B cell (primary cell): Measurements from ENCODE around the gene PSMD6. TPM values are rescaled to one million over a fixed set of nuclear protein-coding genes. Genes with fewer than 3 reads are reported as not detected.

Experiments used
- ATAC-seq: fragments of 200-7000 bp; cut with Tn5 transposase; one replicate; pipeline ENCODE4 v1.10.0; 2021; ENCODE audit warnings: low read depth, mild to moderate bottlenecking, moderate number of reproducible peaks, moderate library complexity
- CTCF ChIA-PET: fragments of 350-600 bp; sonication (Branson Sonifier 250); formaldehyde crosslinking; loops from one replicate; lab custom pipeline; 2021; ENCODE audit warnings: antibody characterized with exemption, inconsistent platforms; lab: Charles Lee
- POLR2A ChIA-PET: fragments of 350-600 bp; sonication (Branson Sonifier 250); formaldehyde crosslinking; loops from one replicate; lab custom pipeline; 2021; ENCODE audit warnings: antibody characterized with exemption; lab: Charles Lee
- DNase-seq: peaks from one replicate; pipeline ENCODE4 v3.0.0; 2013
- H2AFZ ChIP-seq: 2 replicates; pipeline ENCODE4 v1.6.1; 2012; ENCODE audit warnings: mild to moderate bottlenecking, low read depth, low read length; ENCODE audit not compliant: insufficient read depth, poor library complexity, severe bottlenecking
- H3K27ac ChIP-seq, 2 donors: 1 replicate in 1 of 2; 2 replicates in 1 of 2; pipeline ENCODE4 v1.5.1; 2012 to 2013; ENCODE audit warnings: low read length in 2 of 2, mild to moderate bottlenecking in 2 of 2, moderate library complexity in 1 of 2
- H3K27me3 ChIP-seq, 4 experiments: fragments of 200-600 bp in 1 of 4; sonication (generic) in 1 of 4; replicated peaks in 1 of 4; 1 replicate in 2 of 4; 2 replicates in 2 of 4; pipeline versions ENCODE4 v1.6.1 to v1.7.0; 2013 to 2016; ENCODE audit warnings: low read length in 3 of 4, mild to moderate bottlenecking in 2 of 4, mixed read lengths in 1 of 4, moderate library complexity in 1 of 4; ENCODE audit not compliant: insufficient read depth in 4 of 4, control insufficient read depth in 3 of 4; ENCODE audit errors: control extremely low read depth in 1 of 4
- H3K36me3 ChIP-seq, 2 experiments: replicated peaks in 1 of 2; 1 replicate in 1 of 2; 2 replicates in 1 of 2; pipeline versions ENCODE4 v1.6.1 to v1.7.1; 2013; ENCODE audit warnings: low read length in 1 of 2; ENCODE audit not compliant: insufficient read depth in 2 of 2, control insufficient read depth in 1 of 2; ENCODE audit errors: control extremely low read depth in 1 of 2, extremely low read depth in 1 of 2
- H3K4me1 ChIP-seq, 2 donors: fragments of 200-600 bp in 1 of 2; sonication (generic) in 1 of 2; 1 replicate in 1 of 2; 2 replicates in 1 of 2; pipeline versions ENCODE4 v1.5.1 to v1.6.1; 2013 to 2017; ENCODE audit warnings: low read length in 2 of 2; ENCODE audit not compliant: control insufficient read depth in 2 of 2, insufficient read depth in 2 of 2
- H3K4me2 ChIP-seq: replicated peaks from 2 replicates; pipeline ENCODE3; 2012; ENCODE audit warnings: mild to moderate bottlenecking, low read depth, low read length; ENCODE audit not compliant: poor library complexity, severe bottlenecking
- H3K4me3 ChIP-seq, 5 experiments: fragments of 200-600 bp in 1 of 5; sonication (generic) in 1 of 5; 1 replicate in 3 of 5; 2 replicates in 2 of 5; pipeline versions ENCODE4 v1.5.1 to v1.7.0; 2011 to 2016; ENCODE audit warnings: low read length in 4 of 5, mild to moderate bottlenecking in 4 of 5, low read depth in 2 of 5, control low read depth in 1 of 5, moderate library complexity in 1 of 5; ENCODE audit not compliant: insufficient read depth in 1 of 5; ENCODE audit errors: control extremely low read depth in 1 of 5, extremely low read depth in 1 of 5
- H3K79me2 ChIP-seq: fragments of 200-600 bp; sonication (generic); one replicate; pipeline ENCODE4 v1.6.0; 2016; ENCODE audit warnings: low read length; ENCODE audit not compliant: control insufficient read depth, insufficient read depth
- H3K9ac ChIP-seq: fragments of 200-600 bp; sonication (generic); 2 replicates; pipeline ENCODE4 v1.6.1; 2017; ENCODE audit warnings: mild to moderate bottlenecking, low read length, moderate library complexity
- H3K9me3 ChIP-seq, 3 donors: one replicate each; pipeline versions ENCODE4 v1.6.1 to v1.7.1; 2013; ENCODE audit warnings: low read length in 2 of 3; ENCODE audit not compliant: control insufficient read depth in 2 of 3, insufficient read depth in 1 of 3; ENCODE audit errors: control extremely low read depth in 1 of 3
- H4K20me1 ChIP-seq: 2 replicates; pipeline ENCODE4 v1.6.0; 2012; ENCODE audit warnings: mild to moderate bottlenecking, low read length; ENCODE audit not compliant: insufficient read depth, control insufficient read depth, poor library complexity, severe bottlenecking
- H3K27ac Mint-ChIP-seq: one replicate; pipeline ENCODE4 v1.8.0; 2021; ENCODE audit warnings: mixed read lengths
- H3K27me3 Mint-ChIP-seq: one replicate; pipeline ENCODE4 v1.8.0; 2021; ENCODE audit warnings: mixed read lengths
- H3K4me1 Mint-ChIP-seq: one replicate; pipeline ENCODE4 v1.8.0; 2021; ENCODE audit warnings: mixed read lengths
- H3K4me3 Mint-ChIP-seq: one replicate; pipeline ENCODE4 v1.8.0; 2021; ENCODE audit warnings: mixed read lengths
- H3K9me3 Mint-ChIP-seq: one replicate; pipeline ENCODE4 v1.8.0; 2022; ENCODE audit warnings: mixed read lengths; ENCODE audit not compliant: insufficient read depth
- EZH2 ChIP-seq: IDR thresholded peaks from 2 replicates; pipeline ENCODE4 v1.6.1; 2012; ENCODE audit warnings: borderline replicate concordance, low read depth, mild to moderate bottlenecking, moderate library complexity, low read length; ENCODE audit not compliant: insufficient read depth, poor library complexity, severe bottlenecking
- WGBS: methylation state at CpG from one replicate; pipeline ENCODE4 v1.1.5; 2013; ENCODE audit warnings: missing lambda C conversion rate; ENCODE audit not compliant: insufficient coverage; 5-methylcytosine and 5-hydroxymethylcytosine counted together
- intact Hi-C: fragments of 100-400 bp; cut with micrococcal nuclease; formaldehyde crosslinking; loops from one replicate; pipeline ENCODE4 v1.10.0; 2022
- polyA plus RNA-seq: library from polyadenylated mRNA; depleted of rRNA; stranded (reverse); fragments of >200 nt; gene quantifications from 2 replicates; pipeline ENCODE4 v1.2.3, GENCODE V29; 2012
- total RNA-seq, 2 donors: library from RNA; stranded (reverse); fragments of 120-200 nt in 1 of 2; gene quantifications; 1 replicate in 1 of 2; 2 replicates in 1 of 2; pipeline versions ENCODE4 v1.2.3 to v1.2.4, GENCODE V29; 2013 to 2022
- TF ChIP-seq, protein P1 (sequence below): fragments of 200-600 bp; IDR thresholded peaks from one replicate; pipeline ENCODE4 v1.8.0; 2022; ENCODE audit warnings: antibody characterized with exemption, mild to moderate bottlenecking

PSMD6 gene
- total and polyA plus RNA-seq, 2 donors (not counting 1 experiment from before 2014, with no cell fraction given) = 34.7 to 63.4 TPM

DNA sequence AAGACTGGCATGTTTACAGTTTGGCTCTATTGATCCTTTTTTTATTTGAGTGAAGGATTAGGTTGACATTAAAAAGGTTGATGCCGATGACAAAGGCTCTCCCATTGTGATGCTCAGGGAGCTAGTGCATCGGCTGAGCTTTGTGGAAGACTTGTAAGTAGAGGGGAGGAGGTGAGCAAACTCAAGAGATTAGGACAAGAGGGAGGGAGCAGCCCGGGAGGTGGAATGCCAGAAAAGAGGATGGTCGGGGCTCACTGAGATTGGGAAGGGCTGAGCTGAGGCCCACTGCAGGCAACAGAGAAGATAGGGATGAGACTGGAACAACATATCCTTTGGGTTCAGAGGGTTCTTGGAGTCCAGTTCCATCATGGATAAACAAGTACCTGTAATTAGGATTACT, 26.5 kb upstream of the PSMD6 start:
- H3K27me3 ChIP-seq = peaks cover 0 to 7% (median 3%) of the 10 kb centered on the region in 4 experiments
- no peak for DNase-seq
- no peak overlapping the region for H3K4me3 Mint-ChIP-seq
- H3K9me3 Mint-ChIP-seq = no peaks in the 10 kb centered on the region
- H3K27ac ChIP-seq = no peak overlapping the region
- H3K79me2 ChIP-seq = no peaks in the 10 kb centered on the region
- H3K27me3 Mint-ChIP-seq = peaks cover 10% of the 10 kb centered on the region
- WGBS = 89% methylated on average over 4 of the region's 4 CpGs
- CTCF ChIA-PET = interaction anchor here (1.3 to 1.4 kb wide), 2 partner anchors 26 to 231 kb away, joined by 3 to 6 read pairs; partner anchors contain the start of genes C3orf49 and PSMD6
- no peaks in the 10 kb centered on the region for H3K9me3 ChIP-seq
- POLR2A ChIA-PET = no interaction called here
- H2AFZ ChIP-seq = no peak overlapping the region
- no peak overlapping the region for H3K27ac Mint-ChIP-seq
- H3K4me3 ChIP-seq = no peak overlapping the region
- no peak overlapping the region for H3K9ac ChIP-seq
- no peak overlapping the region for H3K4me2 ChIP-seq
- intact Hi-C loops = no loop called here
- H4K20me1 ChIP-seq = no peaks in the 10 kb centered on the region
- no peak for ATAC-seq
- peaks cover 7% of the 10 kb centered on the region for H3K4me1 Mint-ChIP-seq
- H3K4me1 ChIP-seq = no peaks in the 10 kb centered on the region
- TF ChIP-seq EZH2 = no peak
- TF ChIP-seq, protein P1, sequence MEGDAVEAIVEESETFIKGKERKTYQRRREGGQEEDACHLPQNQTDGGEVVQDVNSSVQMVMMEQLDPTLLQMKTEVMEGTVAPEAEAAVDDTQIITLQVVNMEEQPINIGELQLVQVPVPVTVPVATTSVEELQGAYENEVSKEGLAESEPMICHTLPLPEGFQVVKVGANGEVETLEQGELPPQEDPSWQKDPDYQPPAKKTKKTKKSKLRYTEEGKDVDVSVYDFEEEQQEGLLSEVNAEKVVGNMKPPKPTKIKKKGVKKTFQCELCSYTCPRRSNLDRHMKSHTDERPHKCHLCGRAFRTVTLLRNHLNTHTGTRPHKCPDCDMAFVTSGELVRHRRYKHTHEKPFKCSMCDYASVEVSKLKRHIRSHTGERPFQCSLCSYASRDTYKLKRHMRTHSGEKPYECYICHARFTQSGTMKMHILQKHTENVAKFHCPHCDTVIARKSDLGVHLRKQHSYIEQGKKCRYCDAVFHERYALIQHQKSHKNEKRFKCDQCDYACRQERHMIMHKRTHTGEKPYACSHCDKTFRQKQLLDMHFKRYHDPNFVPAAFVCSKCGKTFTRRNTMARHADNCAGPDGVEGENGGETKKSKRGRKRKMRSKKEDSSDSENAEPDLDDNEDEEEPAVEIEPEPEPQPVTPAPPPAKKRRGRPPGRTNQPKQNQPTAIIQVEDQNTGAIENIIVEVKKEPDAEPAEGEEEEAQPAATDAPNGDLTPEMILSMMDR = no peak
- no peaks in the 10 kb centered on the region for H3K36me3 ChIP-seq

DNA sequence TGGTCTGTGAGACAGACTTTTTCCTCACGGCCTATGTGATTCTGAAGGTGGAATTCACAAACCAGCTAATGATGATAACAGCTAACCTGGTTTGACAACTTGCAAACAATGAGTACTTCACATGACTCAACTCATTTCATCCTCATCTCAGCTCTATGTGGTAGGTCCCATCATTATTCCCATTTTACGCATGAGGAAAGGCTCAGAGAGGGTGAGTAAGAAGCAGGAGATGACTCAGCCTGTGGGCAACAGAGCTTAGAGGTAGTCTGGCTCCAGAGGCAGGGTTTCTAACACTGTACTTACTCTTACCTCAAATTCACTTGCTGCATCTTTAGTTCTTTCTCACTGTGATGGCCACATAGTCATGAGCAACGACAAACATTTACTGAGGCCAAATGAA, 25.8 kb upstream of the PSMD6 start:
- Histone ChIP-seq H3K36me3 (no peaks in the 10 kb centered on the region), H3K9ac (no peak overlapping the region), H3K27me3 (peaks cover 0 to 7% (median 3%) of the 10 kb centered on the region in 4 experiments), H3K4me1 (no peaks in the 10 kb centered on the region), H3K4me3 (no peak overlapping the region), H3K4me2 (no peak overlapping the region), H3K27ac (no peak overlapping the region), H2AFZ (no peak overlapping the region), H4K20me1 (no peaks in the 10 kb centered on the region), H3K79me2 (no peaks in the 10 kb centered on the region), H3K9me3 (no peaks in the 10 kb centered on the region)
- no peak for DNase-seq
- no peak for ATAC-seq
- no peaks in the 10 kb centered on the region for H3K9me3 Mint-ChIP-seq
- ChIA-PET CTCF (interaction anchor here (1.3 to 1.4 kb wide), 2 partner anchors 26 to 230 kb away, joined by 3 to 6 read pairs; partner anchors contain the start of genes C3orf49 and PSMD6), POLR2A (no interaction called here)
- H3K27ac Mint-ChIP-seq = no peak overlapping the region
- 76% methylated on average over 2 of the region's 3 CpGs for WGBS
- H3K4me3 Mint-ChIP-seq = no peak overlapping the region
- peaks cover 7% of the 10 kb centered on the region for H3K4me1 Mint-ChIP-seq
- no peak for TF ChIP-seq EZH2
- TF ChIP-seq, protein P1 = no peak
- peaks cover 7% of the 10 kb centered on the region for H3K27me3 Mint-ChIP-seq
- intact Hi-C loops = no loop called here
